ENCODE results near the gene RELCH.

GRCh38 chr18:62189208-62189607 lies 2.2 kb downstream of the RELCH start:
- no peak for TF ChIP-seq POLR2A (IDR thresholded peaks at IDR 0.05)
- no peak for TF ChIP-seq CTCF (IDR thresholded peaks at IDR 0.05)

Data from lower leg skin (tissue), 3 donors.